Large intestine (tissue), 12 donors: ENCODE data around the gene TEKT5. TPM values are rescaled to one million over a fixed set of nuclear protein-coding genes. Genes with fewer than 3 reads are reported as not detected.
A peak's percentile ranks its signal among the peaks of the same experiment; 100 is the strongest.
"Not testable (repeated sequence)": the region's sequence is repeated elsewhere in the genome, so short reads cannot be mapped to it uniquely, and the experiment has no call there.

Experiments used
- DNase-seq, 2 donors: peaks; one replicate each; pipeline versions ENCODE4 v3.0.0 to v3.0.0-alpha.2; 2013
- H3K27ac ChIP-seq: one replicate; pipeline ENCODE4 v1.5.1; 2013; ENCODE audit warnings: low read length
- H3K27me3 ChIP-seq: 2 replicates; pipeline ENCODE4 v1.6.1; 2013; ENCODE audit warnings: low read length; ENCODE audit not compliant: control insufficient read depth, insufficient read depth
- H3K36me3 ChIP-seq: 2 replicates; pipeline ENCODE4 v1.6.1; 2013; ENCODE audit warnings: low read length; ENCODE audit not compliant: control insufficient read depth, insufficient read depth
- H3K4me1 ChIP-seq: one replicate; pipeline ENCODE4 v1.6.1; 2013; ENCODE audit warnings: low read length; ENCODE audit not compliant: control insufficient read depth, insufficient read depth
- H3K4me3 ChIP-seq: one replicate; pipeline ENCODE4 v1.5.1; 2013; ENCODE audit warnings: low read length
- H3K9me3 ChIP-seq: one replicate; pipeline ENCODE4 v1.6.1; 2013; ENCODE audit warnings: mild to moderate bottlenecking, low read depth, low read length, moderate library complexity; ENCODE audit not compliant: control insufficient read depth
- WGBS: methylation state at CpG from one replicate; pipeline ENCODE4 v1.1.5; 2013; ENCODE audit warnings: low lambda C conversion rate; ENCODE audit not compliant: insufficient coverage; 5-methylcytosine and 5-hydroxymethylcytosine counted together
- long read RNA-seq, 11 donors: transcript quantifications; one replicate each; lab custom pipeline, GENCODE V29; 2026
- polyA plus RNA-seq: library from polyadenylated mRNA; unstranded; fragments of 120-200 nt; gene quantifications from one replicate; pipeline ENCODE4 v1.2.1, GENCODE V29; 2013

TEKT5 gene
- 0.09 TPM for polyA plus RNA-seq
- long read RNA-seq, donor 1, result 0 reads
- long read RNA-seq, donor 2, result 0 reads
- long read RNA-seq, donor 3, result 0 reads
- long read RNA-seq, donor 4, result 0 reads
- long read RNA-seq, donor 5, result 0 reads
- long read RNA-seq, donor 6, result 0 reads
- long read RNA-seq, donor 7, result 0 reads
- long read RNA-seq, donor 8, result 0 reads
- long read RNA-seq, donor 9, result 0 reads
- long read RNA-seq, donor 10, result 0 reads
- long read RNA-seq, donor 11, result 0 reads

DNA sequence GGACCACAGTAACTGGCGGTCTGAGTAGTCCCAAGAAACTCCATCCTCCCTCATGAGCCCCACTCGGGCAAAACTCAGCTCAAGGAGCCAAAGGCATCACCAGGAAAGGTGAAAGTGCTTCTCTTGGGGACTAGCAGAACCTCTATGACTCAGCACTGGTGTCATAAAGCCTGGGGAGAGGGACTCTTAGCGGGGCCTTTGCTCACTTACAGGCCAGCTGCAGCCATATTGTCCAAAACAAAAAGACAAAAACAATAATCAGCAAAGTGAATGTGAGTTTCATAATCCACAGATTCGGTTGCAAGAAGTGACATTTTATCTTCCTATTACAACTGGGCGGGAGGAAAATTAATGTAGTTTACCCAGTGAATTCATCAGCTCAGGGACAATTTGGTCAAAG is at the start of gene TEKT5:
Gene TEKT5, minus strand, starts transcription at position 101 of the 400 bp plus-strand sequence. Its CDS starts 57 bp downstream, at position 44.
- Histone ChIP-seq H3K9me3 (no peaks in the 10 kb centered on the region), H3K36me3 (no peaks in the 10 kb centered on the region), H3K4me1 (no peaks in the 10 kb centered on the region), H3K4me3 (no peak within 1 kb of the TSS), H3K27ac (no peak within 1 kb of the TSS), H3K27me3 (no peaks in the 10 kb centered on the region)
- no peak for DNase-seq
- WGBS, result 100% methylated on average over 1 of the region's 5 CpGs

DNA sequence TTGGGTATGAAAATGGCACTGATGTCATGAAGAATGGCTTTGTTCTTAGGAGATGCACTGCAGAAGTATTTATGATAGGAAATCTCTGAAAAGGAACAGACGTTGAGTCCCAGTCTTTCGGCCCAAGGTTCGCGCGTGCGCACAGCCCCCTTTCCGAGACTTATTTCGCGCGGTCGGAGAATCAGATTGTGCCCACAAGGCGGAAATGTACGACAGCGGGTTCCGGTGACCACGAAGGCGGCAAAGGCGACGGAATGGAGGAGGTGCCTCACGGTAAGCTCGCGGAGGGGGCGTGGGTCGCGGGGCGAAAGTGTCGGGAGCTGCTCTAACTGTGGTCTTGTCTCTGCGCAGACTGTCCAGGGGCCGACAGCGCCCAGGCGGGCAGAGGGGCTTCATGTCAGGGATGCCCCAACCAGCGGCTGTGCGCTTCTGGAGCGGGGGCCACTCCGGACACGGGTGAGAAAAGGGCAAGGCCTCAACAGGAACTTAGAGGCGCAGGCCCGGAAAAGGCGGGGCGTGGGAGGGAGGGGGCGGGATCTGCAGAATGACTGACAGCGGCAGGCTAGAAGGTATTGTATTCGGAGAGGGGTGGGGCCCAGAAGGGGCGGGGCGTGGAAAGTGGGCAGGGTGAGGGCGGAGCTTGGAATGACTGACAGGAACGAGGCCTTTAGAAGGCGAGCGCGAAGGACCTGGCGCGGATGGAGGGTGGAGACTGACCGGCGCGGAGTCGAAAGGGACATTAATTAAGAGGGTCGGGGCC is 49.1 kb upstream of the TEKT5 start, which contains the start of gene NUBP1:
Gene NUBP1, plus strand, starts transcription at position 233 of the 760 bp plus-strand sequence. Its CDS starts 22 bp downstream, at position 255.
- DNase-seq, result peak; percentile 98 to 100
- Histone ChIP-seq H3K4me1 (peaks cover 5% of the 10 kb centered on the region), H3K4me3 (peak within 1 kb of the TSS; percentile 81), H3K27me3 (no peaks in the 10 kb centered on the region), H3K9me3 (no peaks in the 10 kb centered on the region), H3K27ac (peak within 1 kb of the TSS; percentile 99), H3K36me3 (peaks cover 21% of the 10 kb centered on the region)
- 0% methylated on average over 5 of the region's 57 CpGs for WGBS

DNA sequence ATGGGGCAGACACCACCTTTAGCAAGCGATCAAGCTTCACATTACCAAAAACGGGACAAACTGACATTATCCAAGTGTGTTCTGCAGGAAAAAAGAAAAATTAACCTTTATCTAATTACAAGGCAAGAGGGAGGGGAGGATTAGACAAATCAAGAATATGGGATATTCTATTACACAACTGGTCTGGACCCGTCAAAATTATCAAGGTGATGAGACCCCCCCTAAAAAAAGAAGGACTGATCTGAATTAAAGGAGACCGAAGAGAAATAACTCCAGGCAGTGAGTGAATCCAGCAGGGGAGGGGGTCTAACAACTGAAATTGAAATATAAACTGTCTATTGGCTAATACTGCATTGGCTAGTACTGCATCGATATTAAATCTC is 48.5 kb upstream of the TEKT5 start:
- Histone ChIP-seq H3K4me3 (peak overlapping the region; percentile 81), H3K27ac (peak overlapping the region; percentile 99), H3K27me3 (no peaks in the 10 kb centered on the region), H3K4me1 (peaks cover 5% of the 10 kb centered on the region), H3K9me3 (no peaks in the 10 kb centered on the region), H3K36me3 (peaks cover 17% of the 10 kb centered on the region)
- 20% methylated on average over 1 of the region's 5 CpGs for WGBS
- DNase-seq, result no peak

DNA sequence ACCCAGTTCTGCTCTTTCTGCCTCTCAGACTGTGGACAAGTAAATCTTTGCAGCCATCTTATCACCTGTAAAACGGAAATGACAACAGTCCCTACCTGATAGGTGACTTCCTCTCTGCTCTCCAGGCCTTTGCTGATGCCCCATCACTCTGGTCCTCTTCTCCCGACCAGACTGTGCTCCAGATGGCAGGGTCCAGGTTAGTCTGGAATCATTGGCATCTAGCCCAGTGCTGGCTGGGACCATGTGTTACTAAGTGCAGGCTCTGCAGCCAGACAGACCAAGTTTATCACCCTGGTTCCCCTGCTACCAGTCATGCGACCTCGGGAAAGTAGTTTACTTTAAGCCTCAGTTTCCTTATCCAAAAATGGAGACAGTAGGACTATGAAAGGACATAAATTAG is 47.1 kb upstream of the TEKT5 start:
- no peak for DNase-seq

DNA sequence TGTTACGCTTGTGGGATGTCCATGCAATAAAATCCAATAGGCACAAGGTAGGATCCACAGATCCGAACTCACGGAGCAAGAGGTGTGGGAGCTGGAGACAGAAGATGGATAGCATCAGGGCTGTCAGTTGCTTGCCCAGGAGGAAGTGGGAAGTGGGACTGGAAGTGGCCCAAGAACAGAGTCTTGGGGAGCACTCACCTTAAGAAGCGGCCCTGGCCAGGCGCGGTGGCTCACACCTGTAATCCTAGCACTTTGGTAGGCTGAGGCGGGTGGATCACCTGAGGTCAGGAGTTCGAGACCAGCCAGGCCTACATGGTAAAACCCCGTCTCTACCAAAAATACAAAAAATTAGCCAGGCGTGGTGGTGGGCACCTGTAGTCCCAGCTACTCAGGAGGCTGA is 46.5 kb upstream of the TEKT5 start:
- not testable (repeated sequence) for H3K4me1 ChIP-seq, DNase-seq, H3K27me3 ChIP-seq, H3K27ac ChIP-seq, H3K9me3 ChIP-seq, H3K36me3 ChIP-seq, H3K4me3 ChIP-seq
- no CpG with 5 or more reads among the region's 10 CpGs for WGBS

More for the DNA sequence above, 47.1 kb upstream of the TEKT5 start:
- peaks cover 6% of the 10 kb centered on the region for H3K36me3 ChIP-seq
- H3K27ac ChIP-seq, result no peak overlapping the region
- WGBS, result no CpG with 5 or more reads among the region's 4 CpGs
- peaks cover 5% of the 10 kb centered on the region for H3K4me1 ChIP-seq
- no peak overlapping the region for H3K4me3 ChIP-seq
- no peaks in the 10 kb centered on the region for H3K9me3 ChIP-seq
- no peaks in the 10 kb centered on the region for H3K27me3 ChIP-seq

DNA sequence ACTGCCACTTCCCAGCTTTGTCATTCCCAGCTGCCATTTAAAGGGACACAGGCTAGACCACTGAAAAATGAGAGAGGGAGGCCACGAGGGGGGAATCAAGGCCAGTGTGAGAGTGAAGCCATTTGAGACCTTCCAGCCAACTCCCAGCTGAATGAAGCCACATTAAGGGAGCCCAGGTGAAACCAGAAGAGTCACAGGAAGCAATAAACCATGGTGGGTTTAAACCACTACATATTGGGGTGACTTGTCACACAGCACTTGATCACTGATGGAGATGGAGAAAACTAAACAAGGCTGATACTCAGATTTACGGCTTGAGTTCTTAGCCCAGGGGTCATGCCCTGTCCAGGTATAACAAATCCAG is 46.1 kb upstream of the TEKT5 start:
- no CpG with 5 or more reads among the region's 2 CpGs for WGBS
- Histone ChIP-seq H3K36me3 (peaks cover 2% of the 10 kb centered on the region), H3K27me3 (no peaks in the 10 kb centered on the region), H3K4me3 (no peak overlapping the region), H3K9me3 (no peaks in the 10 kb centered on the region), H3K27ac (no peak overlapping the region), H3K4me1 (peaks cover 5% of the 10 kb centered on the region)
- DNase-seq, result no peak

DNA sequence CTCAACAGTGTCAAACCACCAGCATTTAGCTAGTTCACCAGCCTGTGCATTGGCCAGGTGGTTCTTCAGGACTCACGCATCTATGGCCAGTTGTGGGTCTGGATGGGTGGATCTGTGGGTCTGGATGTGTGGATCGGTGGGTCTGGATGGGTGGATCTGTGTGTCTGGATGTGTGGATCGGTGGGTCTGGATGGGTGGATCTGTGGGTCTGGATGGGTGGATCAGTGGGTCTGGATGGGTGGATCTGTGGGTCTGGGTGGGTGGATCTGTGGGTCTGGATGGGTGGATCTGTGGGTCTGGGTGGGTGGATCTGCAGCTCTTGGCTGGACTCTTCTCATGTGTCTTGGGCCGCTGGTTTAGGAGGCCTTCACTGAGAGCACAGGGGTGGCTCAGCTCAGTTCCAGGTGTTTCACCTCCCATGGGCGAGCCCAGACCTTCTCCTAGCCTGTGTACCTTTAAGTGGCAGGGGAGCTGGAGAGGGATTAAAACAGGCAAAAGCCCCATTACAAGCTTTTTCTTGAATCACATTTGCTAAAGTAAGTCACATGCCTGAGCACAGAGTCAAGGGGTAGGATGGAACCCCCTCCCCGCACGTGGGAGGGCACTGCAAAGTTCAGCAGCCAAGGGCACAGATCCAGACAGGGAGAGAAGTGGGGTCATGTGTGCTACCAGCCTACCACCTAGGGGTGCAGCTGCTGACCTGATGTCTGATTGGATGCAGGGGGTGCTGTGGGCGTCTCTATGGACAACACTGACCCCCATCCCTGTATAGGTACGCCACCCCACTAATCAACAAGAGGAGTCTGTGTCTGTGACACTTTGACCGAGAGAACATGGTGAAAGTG is 45.5 kb upstream of the TEKT5 start:
- no peak for DNase-seq
- no peak overlapping the region for H3K4me3 ChIP-seq
- H3K36me3 ChIP-seq, result no peaks in the 10 kb centered on the region
- peaks cover 5% of the 10 kb centered on the region for H3K4me1 ChIP-seq
- no peak overlapping the region for H3K27ac ChIP-seq
- no peaks in the 10 kb centered on the region for H3K9me3 ChIP-seq
- WGBS, result 100% methylated on average over 1 of the region's 10 CpGs
- H3K27me3 ChIP-seq, result no peaks in the 10 kb centered on the region

DNA sequence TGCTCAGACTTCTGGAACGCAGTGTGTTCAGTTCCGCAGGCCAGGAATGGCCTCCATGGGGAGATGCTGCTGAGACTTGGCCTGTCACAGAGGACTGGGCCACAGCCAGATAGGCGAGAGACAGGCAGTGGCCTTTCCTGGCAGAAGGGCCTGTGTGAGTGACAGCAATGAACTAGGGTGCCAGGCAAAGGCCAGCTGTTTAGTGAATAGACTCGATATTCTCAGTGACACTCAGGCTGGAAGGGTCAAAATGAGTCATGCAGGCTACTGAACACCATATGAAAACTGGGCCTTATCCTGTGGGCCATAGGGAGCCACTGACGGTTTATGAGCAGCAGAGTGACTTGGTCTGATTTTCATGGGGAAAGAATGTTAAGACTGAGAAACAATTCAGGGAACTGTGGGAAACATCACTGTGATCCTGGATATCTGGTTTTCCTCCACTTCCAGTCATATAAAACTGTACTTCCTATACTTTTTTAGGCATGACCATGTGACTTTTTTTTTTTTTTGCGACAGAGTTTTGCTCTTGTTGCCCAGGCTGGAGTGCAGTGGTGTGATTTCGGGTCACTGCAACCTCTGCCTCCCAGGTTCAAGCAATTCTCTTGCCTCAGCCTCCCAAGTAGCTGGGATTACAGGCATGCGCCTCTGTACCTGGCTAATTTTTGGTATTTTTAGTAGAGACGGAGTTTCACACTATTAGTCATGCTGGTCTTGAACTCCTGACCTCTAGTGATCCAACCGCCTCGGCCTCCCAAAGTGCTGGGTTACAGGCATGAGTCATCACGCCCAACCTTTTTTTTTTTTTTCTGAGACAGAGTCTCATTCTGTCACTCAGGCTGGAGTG is 43.7 kb upstream of the TEKT5 start:
- WGBS, result no CpG with 5 or more reads among the region's 12 CpGs
- Histone ChIP-seq H3K4me3 (no peak overlapping the region), H3K36me3 (no peaks in the 10 kb centered on the region), H3K27me3 (no peaks in the 10 kb centered on the region), H3K4me1 (no peaks in the 10 kb centered on the region), H3K9me3 (no peaks in the 10 kb centered on the region), H3K27ac (no peak overlapping the region)
- DNase-seq, result peak; percentile 29 to 40

DNA sequence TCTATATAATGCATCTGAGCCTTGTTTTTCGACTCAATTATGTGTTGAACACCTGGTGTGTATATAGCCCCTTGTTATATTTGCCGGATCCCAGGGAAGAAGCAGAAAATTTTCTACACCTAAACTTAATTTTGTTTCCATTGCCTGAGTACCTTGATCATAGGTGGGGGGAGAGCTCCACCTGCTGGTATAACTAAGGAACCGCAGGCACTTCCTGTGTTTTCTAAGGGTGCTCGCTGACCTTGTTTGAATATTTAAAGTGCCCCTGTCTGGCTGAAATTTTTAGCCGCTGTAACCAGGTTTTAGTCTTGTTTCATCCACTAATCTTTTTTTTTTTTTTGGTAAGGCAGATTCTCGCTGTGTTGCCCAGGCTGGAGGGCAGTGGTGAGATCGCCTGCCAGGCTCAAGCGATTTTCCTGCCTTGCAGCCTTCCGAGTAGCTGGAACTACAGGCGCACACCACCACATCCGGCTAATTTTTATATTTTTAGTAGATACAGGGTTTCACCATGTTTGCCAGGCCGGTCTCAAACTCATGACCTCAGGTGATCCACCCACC is 42.4 kb upstream of the TEKT5 start:
- H3K27me3 ChIP-seq, result no peaks in the 10 kb centered on the region
- no peak overlapping the region for H3K27ac ChIP-seq
- no peaks in the 10 kb centered on the region for H3K4me1 ChIP-seq
- no peak overlapping the region for H3K4me3 ChIP-seq
- no CpG with 5 or more reads among the region's 12 CpGs for WGBS
- no peaks in the 10 kb centered on the region for H3K36me3 ChIP-seq
- peak; percentile 37 to 43 for DNase-seq
- no peaks in the 10 kb centered on the region for H3K9me3 ChIP-seq
